Midbrain (tissue), 1 donor: Measurements from ENCODE around the gene AFP.

Experiments used
- DNase-seq: peaks from one replicate; lab custom pipeline; 2025; lab: John Stamatoyannopoulos, UW

AFP gene

DNA sequence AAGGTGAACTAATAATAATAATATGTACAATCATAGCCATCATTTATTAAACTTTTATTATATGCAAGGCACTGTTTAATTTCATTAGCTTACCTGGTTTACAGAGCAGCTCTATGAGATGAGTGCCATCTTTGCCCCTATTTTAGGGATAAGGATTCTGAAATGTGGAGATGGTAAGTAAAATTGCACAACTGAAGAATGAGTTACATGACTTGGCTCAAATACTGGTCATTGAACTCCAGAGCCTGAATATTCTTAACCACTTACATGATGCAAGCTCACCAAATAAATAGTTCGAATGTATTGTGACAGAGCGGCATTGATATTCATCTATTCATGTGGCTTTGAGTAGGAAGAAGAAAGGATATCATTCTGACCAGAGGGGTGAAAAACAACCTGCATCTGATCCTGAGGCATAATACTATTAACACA is 20.2 kb upstream of the AFP start:
- DNase-seq = no peak

DNA sequence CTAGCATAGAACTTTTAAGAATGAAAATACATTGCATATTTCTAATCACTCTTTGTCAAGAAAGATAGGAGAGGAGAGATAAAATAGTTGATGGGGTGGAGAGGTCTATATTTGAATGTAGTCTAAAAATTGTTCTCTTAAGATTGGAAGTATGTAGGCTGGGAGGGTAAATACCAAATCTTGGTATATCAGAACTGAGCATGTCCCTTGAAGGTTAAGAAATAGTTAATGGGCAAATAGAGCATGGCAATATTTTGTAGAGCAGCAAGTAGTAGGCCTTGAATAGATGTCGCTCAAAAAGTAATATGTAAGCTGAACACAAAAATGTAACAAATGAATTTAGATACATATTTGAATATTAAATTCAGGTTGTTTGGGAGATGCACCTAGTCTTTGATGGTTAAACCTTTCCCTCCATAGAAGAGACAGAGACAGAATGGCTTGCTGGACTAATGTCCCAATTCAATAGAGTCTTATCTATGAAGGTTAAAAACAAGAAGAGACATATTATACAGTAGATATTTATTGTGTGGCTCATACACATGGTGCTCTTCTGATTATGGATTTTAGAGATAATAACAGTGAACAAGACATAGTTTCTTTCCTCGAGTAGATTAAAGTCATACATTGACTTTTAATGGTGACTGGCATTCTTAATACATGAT is 19.5 kb upstream of the AFP start:
- DNase-seq = no peak

DNA sequence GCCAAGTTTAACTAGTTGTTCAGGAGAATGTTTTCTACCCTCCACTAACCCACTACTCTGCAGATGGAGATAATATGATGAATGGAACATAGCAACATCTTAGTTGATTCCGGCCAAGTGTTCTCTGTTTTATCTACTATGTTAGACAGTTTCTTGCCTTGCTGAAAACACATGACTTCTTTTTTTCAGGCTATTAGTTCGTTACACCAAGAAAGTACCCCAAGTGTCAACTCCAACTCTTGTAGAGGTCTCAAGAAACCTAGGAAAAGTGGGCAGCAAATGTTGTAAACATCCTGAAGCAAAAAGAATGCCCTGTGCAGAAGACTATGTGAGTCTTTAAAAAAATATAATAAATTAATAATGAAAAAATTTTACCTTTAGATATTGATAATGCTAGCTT is 18.7 kb upstream of the AFP start:
- no peak for DNase-seq

DNA sequence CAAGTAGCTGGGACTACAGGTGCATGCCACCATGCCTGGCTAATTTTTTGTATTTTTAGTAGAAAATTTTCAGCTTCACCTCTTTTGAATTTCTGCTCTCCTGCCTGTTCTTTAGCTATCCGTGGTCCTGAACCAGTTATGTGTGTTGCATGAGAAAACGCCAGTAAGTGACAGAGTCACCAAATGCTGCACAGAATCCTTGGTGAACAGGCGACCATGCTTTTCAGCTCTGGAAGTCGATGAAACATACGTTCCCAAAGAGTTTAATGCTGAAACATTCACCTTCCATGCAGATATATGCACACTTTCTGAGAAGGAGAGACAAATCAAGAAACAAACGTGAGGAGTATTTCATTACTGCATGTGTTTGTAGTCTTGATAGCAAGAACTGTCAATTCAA is 18.0 kb upstream of the AFP start:
- DNase-seq = no peak

DNA sequence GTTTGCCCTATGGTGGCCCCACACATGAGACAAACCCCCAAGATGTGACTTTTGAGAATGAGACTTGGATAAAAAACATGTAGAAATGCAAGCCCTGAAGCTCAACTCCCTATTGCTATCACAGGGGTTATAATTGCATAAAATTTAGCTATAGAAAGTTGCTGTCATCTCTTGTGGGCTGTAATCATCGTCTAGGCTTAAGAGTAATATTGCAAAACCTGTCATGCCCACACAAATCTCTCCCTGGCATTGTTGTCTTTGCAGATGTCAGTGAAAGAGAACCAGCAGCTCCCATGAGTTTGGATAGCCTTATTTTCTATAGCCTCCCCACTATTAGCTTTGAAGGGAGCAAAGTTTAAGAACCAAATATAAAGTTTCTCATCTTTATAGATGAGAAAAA is 17.3 kb upstream of the AFP start:
- DNase-seq = no peak

DNA sequence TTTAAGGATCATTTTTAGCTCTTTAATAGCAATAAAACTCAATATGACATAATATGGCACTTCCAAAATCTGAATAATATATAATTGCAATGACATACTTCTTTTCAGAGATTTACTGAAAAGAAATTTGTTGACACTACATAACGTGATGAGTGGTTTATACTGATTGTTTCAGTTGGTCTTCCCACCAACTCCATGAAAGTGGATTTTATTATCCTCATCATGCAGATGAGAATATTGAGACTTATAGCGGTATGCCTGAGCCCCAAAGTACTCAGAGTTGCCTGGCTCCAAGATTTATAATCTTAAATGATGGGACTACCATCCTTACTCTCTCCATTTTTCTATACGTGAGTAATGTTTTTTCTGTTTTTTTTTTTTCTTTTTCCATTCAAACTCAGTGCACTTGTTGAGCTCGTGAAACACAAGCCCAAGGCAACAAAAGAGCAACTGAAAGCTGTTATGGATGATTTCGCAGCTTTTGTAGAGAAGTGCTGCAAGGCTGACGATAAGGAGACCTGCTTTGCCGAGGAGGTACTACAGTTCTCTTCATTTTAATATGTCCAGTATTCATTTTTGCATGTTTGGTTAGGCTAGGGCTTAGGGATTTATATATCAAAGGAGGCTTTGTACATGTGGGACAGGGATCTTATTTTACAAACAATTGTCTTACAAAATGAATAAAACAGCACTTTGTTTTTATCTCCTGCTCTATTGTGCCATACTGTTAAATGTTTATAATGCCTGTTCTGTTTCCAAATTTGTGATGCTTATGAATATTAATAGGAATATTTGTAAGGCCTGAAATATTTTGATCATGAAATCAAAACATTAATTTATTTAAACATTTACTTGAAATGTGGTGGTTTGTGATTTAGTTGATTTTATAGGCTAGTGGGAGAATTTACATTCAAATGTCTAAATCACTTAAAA is 16.6 kb upstream of the AFP start:
- DNase-seq = peak; percentile 16

DNA sequence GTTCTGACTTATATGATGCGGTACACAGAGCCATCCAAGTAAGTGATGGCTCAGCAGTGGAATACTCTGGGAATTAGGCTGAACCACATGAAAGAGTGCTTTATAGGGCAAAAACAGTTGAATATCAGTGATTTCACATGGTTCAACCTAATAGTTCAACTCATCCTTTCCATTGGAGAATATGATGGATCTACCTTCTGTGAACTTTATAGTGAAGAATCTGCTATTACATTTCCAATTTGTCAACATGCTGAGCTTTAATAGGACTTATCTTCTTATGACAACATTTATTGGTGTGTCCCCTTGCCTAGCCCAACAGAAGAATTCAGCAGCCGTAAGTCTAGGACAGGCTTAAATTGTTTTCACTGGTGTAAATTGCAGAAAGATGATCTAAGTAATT is 15.4 kb upstream of the AFP start:
- no peak for DNase-seq

DNA sequence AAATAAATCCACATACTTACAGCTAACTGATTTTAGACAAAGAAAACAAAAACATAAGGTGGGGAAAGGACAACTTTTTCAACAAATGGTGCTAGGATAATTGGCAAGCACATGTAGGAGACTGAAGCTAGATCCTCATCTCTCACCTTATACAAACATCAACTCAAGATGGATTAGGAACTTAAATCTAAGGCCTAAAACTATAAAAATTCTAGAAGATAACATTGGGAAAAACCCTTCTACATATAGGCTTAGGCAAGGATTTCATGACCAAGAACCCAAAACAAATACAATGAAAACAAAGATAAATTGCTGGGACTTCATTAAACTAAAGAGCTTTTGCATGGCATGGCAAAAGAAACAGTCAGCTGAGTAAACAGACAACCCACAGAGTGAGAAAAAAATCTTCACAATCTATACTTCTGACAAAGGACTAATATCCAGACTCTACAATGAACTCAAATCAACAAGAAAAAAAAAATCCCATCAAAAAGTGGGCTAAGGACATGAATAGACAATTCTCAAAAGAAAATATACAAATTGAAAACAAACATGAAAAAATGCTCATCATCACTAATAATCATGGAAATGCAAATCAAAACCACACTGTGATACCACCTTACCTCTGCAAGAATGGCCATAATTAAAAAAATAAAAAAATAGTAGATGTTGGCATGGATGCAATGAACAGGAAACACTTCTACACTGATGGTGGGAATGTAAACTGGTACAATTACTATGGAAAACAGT is 14.1 kb upstream of the AFP start:
- no peak for DNase-seq

DNA sequence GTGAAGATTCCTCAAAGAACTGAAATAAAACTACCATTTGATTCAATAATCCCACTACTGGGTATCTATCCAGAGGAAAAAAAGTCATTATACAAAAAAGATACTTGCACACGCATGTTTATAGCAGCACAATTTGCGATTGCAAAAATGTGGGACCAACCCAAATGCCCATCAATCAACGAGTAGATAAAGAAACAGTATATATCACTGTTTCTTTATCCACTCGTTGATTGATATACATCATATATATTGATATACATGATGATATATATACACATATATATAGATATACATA is 13.6 kb upstream of the AFP start:
- DNase-seq = no peak

DNA sequence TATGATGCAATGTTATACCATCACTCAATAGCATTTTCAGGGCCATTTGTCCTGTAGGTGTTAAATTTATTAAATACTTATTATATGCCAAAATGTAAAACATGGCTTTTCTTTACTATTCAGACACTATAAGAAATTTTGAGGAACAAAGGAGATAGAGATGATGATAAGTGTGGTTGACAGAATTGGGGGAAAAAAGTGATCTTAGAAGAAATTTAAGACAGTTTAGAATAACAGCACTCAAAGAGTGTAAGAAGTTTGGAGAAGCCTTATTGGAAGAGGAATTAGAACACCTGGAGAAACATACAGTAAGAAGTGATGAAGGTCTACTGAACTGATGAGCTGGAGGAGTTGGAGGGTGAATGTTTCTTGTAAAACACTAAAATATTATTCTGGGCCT is 12.8 kb upstream of the AFP start:
- DNase-seq = no peak

DNA sequence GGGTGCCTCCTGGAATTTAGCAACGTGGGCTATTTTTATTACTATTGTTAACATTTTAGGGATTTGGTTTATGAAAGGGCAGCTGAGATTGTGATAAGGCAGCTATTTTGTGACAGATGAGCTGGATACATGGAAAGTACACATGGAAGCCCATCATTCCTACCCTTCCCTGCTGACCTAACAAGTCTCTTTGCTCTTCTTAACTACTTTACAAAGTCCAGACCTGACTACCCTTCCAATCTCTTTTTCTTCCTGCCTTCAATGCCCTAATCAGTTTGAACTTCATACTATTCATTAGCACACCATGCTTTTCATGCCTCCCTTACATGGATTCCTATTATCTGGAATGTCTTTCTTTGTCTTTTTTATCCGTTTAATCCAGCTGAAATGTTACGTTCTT is 9.4 kb upstream of the AFP start:
- no peak for DNase-seq

DNA sequence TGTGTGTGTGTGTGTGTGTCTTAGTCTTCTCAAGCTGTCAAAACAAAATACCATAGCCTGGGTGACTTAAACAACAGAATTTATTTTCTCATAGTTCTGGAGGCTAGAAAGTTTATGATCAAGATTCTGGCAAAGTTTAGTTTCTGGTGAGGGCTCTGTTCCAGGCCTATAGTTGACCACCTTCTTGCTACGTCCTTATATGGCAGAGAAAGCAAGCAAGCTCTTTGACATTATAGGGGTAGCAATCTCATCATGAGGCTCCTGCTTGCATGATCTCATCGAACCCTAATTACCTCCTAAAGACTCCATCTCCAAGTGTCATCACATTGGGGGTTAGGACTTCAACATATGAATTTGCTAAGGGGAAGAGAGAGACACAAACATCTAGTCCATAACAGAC is 6.9 kb upstream of the AFP start:
- DNase-seq = no peak

DNA sequence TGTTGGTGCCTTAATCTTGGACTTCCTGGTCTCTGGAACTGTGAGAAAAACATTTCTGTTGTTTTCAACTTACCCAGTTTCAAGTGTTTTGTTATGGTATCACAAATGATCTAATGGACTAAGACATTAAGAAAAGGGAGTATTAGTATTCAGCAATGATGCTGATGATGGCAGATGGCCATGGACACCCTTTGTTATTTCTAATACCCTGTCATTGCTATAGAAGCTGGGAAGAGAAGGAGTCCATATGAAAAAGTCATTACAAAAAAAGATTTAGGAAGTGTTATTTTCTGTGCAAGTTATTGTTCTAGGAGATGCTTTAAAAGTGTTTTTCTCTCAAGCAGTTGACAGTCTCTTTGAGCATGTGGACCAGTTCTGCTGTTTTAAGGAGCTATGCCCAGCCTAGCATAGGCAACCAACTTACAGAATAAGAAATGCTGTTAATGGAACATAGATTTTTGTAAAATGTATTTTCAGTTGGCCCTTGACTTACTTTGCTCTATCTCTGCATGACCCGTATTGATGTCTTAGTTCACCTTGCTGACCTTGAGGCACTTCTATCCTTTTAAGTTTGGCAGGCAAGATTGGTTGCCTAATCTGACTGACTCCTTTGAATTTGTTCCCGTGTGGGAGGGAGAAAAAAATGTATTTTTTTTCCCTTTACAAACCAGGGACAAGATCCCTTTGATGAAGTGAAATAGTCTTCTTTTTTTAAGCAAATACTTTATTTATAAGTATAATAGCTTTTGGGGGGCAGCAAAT is 6.0 kb upstream of the AFP start:
- no peak for DNase-seq

DNA sequence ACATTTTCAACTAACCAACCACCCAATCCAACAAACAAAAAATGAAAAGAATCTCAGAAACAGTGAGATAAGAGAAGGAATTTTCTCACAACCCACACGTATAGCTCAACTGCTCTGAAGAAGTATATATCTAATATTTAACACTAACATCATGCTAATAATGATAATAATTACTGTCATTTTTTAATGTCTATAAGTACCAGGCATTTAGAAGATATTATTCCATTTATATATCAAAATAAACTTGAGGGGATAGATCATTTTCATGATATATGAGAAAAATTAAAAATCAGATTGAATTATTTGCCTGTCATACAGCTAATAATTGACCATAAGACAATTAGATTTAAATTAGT is 4.2 kb upstream of the AFP start:
- no peak for DNase-seq

DNA sequence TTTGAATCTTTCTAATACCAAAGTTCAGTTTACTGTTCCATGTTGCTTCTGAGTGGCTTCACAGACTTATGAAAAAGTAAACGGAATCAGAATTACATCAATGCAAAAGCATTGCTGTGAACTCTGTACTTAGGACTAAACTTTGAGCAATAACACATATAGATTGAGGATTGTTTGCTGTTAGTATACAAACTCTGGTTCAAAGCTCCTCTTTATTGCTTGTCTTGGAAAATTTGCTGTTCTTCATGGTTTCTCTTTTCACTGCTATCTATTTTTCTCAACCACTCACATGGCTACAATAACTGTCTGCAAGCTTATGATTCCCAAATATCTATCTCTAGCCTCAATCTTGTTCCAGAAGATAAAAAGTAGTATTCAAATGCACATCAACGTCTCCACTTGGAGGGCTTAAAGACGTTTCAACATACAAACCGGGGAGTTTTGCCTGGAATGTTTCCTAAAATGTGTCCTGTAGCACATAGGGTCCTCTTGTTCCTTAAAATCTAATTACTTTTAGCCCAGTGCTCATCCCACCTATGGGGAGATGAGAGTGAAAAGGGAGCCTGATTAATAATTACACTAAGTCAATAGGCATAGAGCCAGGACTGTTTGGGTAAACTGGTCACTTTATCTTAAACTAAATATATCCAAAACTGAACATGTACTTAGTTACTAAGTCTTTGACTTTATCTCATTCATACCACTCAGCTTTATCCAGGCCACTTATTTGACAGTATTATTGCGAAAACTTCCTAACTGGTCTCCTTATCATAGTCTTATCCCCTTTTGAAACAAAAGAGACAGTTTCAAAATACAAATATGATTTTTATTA is 3.6 kb upstream of the AFP start:
- DNase-seq = no peak

DNA sequence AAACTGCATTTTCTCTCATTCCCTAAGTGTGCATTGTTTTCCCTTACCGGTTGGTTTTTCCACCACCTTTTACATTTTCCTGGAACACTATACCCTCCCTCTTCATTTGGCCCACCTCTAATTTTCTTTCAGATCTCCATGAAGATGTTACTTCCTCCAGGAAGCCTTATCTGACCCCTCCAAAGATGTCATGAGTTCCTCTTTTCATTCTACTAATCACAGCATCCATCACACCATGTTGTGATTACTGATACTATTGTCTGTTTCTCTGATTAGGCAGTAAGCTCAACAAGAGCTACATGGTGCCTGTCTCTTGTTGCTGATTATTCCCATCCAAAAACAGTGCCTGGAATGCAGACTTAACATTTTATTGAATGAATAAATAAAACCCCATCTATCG is 2.9 kb upstream of the AFP start:
- no peak for DNase-seq

DNA sequence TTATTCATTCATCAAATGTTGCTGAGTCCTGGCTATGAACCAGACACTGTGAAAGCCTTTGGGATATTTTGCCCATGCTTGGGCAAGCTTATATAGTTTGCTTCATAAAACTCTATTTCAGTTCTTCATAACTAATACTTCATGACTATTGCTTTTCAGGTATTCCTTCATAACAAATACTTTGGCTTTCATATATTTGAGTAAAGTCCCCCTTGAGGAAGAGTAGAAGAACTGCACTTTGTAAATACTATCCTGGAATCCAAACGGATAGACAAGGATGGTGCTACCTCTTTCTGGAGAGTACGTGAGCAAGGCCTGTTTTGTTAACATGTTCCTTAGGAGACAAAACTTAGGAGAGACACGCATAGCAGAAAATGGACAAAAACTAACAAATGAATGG is 1.7 kb upstream of the AFP start:
- no peak for DNase-seq

DNA sequence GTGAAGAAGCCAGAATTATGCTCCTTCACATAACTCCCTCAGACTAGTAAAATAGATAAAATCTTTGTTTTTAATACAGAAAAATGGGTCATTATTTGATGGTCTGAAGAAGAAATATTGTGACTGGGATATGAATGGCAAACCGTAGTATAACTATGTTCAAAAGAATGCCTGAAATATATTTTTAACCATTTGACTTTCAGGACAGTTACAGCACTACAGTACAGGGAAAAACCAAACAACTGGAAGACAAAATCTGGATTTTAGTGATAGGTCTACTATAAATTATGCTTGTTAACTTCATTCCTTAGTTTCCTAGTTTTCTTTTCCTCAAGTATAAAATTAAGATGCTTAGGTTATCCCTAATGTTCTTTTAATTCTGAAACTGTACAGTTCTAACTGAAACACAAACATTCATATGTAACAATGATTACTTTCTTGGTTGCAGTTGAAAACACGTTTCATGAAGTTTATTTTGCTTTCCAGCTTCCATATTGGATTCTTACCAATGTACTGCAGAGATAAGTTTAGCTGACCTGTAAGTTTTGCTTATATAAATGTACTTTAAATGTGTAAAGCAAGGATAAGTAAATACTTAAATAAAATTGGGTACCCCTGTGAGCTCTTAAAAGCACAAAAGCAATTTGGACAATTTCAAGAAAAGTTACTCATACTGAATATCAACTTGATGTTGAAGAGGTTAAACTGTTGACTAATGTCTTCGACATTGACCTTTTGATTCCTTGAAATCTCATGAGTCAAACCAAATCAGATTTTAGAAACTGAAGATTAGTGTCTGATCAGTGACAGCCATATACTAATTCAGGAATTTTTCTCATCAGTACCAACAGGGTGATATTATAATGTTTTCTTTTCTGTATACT is 895 bp downstream of the AFP start:
- DNase-seq = no peak

DNA sequence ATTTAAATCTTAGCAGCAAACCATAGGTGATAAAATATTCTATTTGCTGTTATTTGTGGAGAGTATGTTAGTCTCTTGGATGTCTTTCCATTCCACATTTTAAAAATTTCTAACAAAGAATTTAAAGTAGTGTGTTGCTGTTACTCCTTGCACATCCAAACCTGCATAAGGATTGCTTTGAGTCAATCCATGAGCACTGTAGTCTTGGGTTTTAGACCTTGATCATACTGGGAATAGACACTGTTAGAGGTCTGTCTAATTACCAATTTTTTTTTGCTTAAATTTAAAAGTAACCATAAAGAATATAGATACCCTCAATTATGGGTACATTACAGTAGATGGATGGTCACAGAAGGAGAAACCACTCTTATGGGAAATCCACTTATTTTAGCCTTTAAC is 1.5 kb downstream of the AFP start:
- DNase-seq = no peak

DNA sequence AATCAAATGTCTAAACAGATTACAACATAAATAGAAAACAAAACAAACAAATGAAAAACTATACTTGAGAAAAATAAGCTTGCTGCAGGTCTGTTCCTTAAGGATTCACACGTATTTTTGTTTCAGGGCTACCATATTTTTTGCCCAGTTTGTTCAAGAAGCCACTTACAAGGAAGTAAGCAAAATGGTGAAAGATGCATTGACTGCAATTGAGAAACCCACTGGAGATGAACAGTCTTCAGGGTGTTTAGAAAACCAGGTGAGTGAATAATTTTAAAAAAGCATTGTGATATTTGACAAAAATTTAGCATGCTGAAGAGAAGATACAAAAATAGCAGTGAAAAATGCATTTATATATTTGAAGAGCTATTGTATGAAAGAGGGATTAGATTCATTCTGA is 2.0 kb downstream of the AFP start:
- DNase-seq = no peak
